GM18505 (cell line): ENCODE data around the gene RNASE1.
"Not testable (repeated sequence)": the region's sequence is repeated elsewhere in the genome, so short reads cannot be mapped to it uniquely, and the experiment has no call there.

Source experiments
- ATAC-seq: cut with Tn5 transposase; IDR thresholded peaks from one replicate; pipeline ENCODE4 v1.9.1; 2021; ENCODE audit not compliant: unreplicated experiment
- POLR2A ChIP-seq: IDR thresholded peaks from 4 replicates; pipeline ENCODE4 v1.6.1; 2011; ENCODE audit warnings: borderline replicate concordance; ENCODE audit not compliant: insufficient read depth, insufficient read length; ENCODE audit errors: extremely low read depth

The RNASE1 gene

DNA sequence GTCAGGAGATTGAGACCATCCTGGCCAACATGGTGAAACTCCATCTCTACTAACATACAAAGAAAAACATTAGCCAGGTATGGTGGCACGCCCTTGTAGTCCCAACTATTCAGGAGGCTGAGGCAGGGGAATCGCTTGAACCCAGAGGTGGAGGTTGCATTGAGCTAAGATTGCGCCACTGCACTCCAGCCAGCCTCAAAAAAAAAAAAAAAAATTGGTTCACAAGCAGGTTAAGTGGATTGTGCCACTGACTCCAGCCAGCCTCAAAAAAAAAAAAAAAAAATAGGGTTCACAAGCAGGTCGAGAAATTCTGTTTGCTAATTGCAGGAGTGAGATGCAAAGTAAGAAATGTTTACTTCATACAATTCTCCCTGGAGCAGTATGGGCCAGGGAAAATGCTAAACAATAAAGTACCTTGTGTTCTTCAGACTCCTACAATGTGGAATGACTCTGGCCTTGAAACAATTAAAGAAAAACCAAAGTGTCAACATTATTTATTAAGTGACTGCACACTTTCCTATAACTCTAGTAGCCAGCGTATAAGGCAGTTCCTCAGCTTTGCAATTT is 28.3 kb downstream of the RNASE1 start:
- ATAC-seq = no peak
- TF ChIP-seq POLR2A = no peak

DNA sequence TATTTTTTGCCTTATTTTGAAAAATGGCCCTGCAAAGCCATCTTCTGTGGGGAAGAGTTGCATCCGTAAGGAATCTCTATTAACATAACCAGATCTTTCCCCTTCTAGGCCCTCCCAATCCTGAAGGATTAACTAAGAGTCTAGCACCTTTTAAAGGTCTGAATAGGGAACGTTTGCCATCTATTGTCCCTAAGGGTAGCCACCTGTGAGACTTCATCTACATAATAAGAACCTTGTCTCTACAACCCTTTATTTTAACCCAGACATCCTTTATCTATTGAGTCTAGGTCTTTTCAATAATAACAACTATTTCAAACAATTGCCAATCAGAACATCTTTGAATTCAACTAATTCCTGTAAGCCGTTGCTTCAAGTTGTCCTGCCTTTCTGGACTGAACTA is 30.0 kb downstream of the RNASE1 start:
- ATAC-seq = no peak
- TF ChIP-seq POLR2A = no peak

DNA sequence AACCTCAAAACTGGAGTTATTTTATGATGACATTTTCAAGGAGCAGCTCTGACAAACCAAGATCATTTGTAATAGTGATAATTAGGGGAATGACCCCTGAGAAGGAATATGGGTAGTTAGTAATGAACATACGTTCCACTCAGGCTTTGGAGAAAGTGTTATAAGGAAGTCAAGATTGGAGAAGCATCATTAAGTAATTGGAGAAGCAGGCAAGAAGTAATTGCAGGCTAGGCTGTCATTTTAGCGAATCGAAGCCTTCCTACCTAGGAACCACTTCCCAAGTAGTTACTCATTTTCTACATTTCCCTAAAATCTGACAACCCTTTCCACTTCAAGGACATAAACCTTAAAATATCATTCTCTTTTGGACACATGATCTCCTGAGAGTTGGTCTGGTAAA is 33.2 kb downstream of the RNASE1 start:
- no peak for ATAC-seq

DNA sequence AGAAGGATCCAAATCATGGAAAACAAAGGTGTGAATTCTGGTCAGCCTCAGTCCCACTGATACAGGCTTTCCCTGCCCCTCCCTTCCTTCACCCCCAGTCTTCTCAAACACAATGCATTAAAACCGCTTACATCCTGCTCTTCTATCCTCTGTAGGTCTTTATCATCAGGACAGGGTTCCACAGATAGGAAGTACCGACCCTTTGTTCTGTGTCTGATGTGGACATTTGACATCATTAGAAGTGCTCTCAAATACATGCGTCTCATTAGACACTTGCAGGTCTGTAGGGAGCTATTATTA is 34.1 kb downstream of the RNASE1 start:
- no peak for TF ChIP-seq POLR2A
- no peak for ATAC-seq

More for the DNA sequence above, 33.2 kb downstream of the RNASE1 start:
- no peak for TF ChIP-seq POLR2A

DNA sequence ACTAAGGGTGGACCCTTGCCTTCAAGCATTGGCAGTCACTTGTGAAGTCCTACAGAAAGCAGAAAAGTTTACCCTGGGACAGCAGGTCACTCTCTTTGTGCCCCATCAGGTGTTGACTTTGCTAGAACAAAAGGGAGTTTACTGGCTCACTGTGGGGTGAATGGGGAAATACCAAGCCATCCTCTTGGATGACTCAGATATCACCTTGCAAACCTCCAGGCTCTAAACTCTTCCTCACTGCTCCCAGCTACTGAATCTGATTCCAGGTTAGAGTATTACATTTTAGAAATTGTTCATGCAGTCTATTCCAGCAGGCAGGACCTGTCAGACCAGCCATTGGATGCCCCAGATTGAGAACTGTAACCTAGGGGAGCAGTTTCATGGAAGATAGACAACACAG is 41.7 kb downstream of the RNASE1 start:
- TF ChIP-seq POLR2A = no peak
- ATAC-seq = no peak

DNA sequence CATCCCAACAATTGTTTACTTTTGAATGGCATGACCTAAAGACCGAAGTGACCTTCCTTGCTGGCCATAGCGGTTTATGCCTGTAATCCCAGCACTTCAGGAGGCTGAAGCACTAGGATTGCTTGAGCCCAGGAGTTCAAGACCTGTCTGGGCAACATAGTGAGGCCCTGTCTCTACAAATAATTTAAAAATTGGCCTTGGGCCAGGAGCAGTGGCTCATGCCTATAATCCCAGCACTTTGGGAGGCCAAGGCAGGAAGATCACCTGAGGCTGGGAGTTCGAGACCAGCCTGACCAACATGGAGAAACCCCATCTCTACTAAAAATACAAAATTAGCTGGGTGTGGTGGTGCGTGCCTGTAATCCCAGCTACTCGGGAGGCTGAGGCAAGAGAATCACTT is 43.2 kb downstream of the RNASE1 start:
- not testable (repeated sequence) for ATAC-seq

DNA sequence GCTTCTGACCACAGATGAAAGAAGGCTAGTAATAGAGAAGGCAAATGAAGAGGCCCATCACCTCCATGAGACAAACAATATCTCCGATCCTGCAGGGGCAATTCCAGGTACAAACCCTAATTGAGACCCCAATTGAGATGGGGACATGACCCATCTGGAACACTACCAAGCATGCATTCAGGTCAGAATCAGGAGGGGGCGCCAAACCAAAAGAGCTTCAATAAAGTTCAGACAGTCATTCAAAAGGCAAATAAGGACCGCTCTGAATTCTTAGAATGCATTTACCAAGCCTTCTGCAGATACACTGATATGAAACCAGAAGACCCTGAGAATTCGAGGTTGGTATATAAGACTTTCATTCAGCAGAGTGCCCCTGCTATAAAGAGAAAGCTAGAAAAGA is 44.7 kb downstream of the RNASE1 start:
- no peak for TF ChIP-seq POLR2A
- ATAC-seq = no peak

DNA sequence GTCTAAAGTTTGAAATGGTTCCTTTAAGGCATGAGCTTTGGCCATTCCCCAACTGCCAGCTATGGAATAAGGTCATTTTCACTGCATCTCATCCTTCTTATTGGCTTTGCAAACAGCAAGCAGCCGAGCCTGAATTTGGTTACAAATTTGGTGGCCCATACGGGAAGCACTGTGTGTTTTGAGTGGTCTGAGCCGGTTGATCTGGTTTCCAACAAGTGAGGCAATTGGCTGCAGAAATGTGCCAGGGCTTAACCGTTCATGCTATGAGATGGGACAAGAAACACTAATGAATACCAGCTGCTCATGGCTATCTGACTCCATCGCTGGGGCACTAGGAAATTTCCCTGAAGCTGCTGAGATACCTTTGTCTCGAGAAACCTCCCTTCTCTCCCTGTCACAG is 47.6 kb downstream of the RNASE1 start:
- no peak for TF ChIP-seq POLR2A
- no peak for ATAC-seq

DNA sequence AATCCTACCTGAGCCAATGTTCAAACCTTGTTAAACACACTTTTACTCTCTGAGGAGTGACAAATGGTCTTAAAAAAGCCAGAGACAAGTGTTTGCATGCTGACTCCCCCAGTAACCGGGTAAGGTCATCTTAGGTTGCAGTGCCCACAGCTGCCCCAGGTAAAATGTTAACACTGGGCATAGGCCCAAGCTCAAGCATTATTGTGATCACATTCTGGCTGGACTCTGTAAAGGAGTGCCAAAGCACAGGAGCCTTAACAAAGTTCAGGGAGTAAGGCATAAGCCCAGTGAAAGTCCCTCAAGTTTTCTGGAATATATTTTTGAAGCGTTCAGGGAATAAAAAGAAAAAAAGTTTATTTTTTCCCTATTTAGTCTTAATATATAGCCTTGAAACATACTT is 48.3 kb downstream of the RNASE1 start:
- TF ChIP-seq POLR2A = no peak
- ATAC-seq = no peak

DNA sequence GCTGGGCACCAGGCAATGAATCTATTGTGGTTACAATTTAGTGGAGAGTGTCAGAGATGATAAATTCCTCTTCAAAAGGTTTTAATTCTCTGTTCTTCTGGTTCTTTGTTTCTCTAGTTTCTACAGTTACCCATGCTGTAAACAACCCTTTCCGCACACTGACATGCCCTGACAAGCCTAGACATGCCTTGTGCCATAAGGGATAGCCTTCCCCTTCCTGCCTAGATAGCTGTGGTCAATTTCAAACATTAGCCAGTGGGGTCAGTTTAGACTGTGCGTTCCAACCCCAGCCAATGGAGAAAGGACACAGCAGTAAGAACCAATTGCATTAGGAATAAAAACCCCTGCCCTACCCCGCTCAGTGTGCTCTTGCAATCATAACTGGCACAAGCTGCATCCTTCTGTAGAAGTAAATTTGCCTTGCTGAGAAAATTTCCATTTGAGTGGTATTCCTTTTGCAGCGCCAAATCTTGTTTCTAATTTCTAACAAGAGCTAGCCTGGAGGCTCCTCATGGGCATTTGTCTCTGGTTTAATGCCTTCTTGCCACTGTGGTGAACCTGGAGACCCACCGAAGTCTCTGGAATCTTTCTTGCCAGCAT is 50.6 kb downstream of the RNASE1 start:
- TF ChIP-seq POLR2A = no peak
- ATAC-seq = no peak
